HepG2 (cell line): ENCODE results near the gene SOST. TPM values are rescaled to one million over a fixed set of nuclear protein-coding genes. Genes with fewer than 3 reads are reported as not detected.

ENCODE experiments used
- BCLAF1 ChIP-seq: fragments of 450-650 bp; IDR thresholded peaks from 2 replicates; pipeline ENCODE4 v1.6.1; 2017; ENCODE audit warnings: mild to moderate bottlenecking
- BRCA1 ChIP-seq: sonication (generic); formaldehyde crosslinking; IDR thresholded peaks from 2 replicates; pipeline ENCODE4 v1.4.0; 2020; ENCODE audit warnings: missing genetic modification reagents
- CHD2 ChIP-seq: IDR thresholded peaks from 2 replicates; pipeline ENCODE4 v1.6.1; 2011; ENCODE audit warnings: low read depth, low read length, improper control_type of control experiment
- CREB3 ChIP-seq: sonication (generic); formaldehyde crosslinking; IDR thresholded peaks from 2 replicates; pipeline ENCODE4 v1.5.0; 2020; ENCODE audit warnings: missing genetic modification reagents
- KLF12 ChIP-seq: sonication (generic); formaldehyde crosslinking; IDR thresholded peaks from 2 replicates; pipeline ENCODE4 v1.4.0; 2020; ENCODE audit warnings: missing genetic modification reagents, borderline replicate concordance
- MED13 ChIP-seq: sonication (generic); formaldehyde crosslinking; IDR thresholded peaks from 2 replicates; pipeline ENCODE4 v1.5.0; 2020; ENCODE audit warnings: missing genetic modification reagents
- MEIS2 ChIP-seq: sonication (generic); formaldehyde crosslinking; IDR thresholded peaks from 2 replicates; pipeline ENCODE4 v1.9.0; 2021; ENCODE audit warnings: mild to moderate bottlenecking, missing genetic modification reagents
- NFIB ChIP-seq: sonication (generic); formaldehyde crosslinking; IDR thresholded peaks from 2 replicates; pipeline ENCODE4 v1.9.0; 2021; ENCODE audit warnings: missing genetic modification reagents, mild to moderate bottlenecking, borderline replicate concordance
- POLR2G ChIP-seq: fragments of 200-400 bp; formaldehyde crosslinking; IDR thresholded peaks from 2 replicates; pipeline ENCODE4 v1.6.1; 2018; ENCODE audit warnings: mild to moderate bottlenecking, low read depth, low read length, moderate library complexity
- RXRB ChIP-seq: IDR thresholded peaks from 2 replicates; pipeline ENCODE4 v1.6.1; 2016; ENCODE audit warnings: borderline replicate concordance, missing genetic modification reagents, missing compliant biosample characterization
- YY1 ChIP-seq: IDR thresholded peaks from 2 replicates; pipeline ENCODE4 v1.6.1; 2011; ENCODE audit warnings: low read length, low read depth, moderate library complexity, mild to moderate bottlenecking; ENCODE audit not compliant: insufficient read depth, insufficient replicate concordance
- ZFP1 ChIP-seq: IDR thresholded peaks from 2 replicates; pipeline ENCODE4 v1.6.1; 2016
- ZFY ChIP-seq: sonication (generic); formaldehyde crosslinking; IDR thresholded peaks from 2 replicates; pipeline ENCODE4 v1.4.0; 2020; ENCODE audit warnings: missing genetic modification reagents
- ZFYVE20 ChIP-seq: sonication (generic); formaldehyde crosslinking; IDR thresholded peaks from 2 replicates; pipeline ENCODE4 v1.8.0; 2023; ENCODE audit warnings: low read depth, mild to moderate bottlenecking, moderate library complexity, missing genetic modification reagents, borderline replicate concordance
- ZMYM2 ChIP-seq: sonication (generic); formaldehyde crosslinking; IDR thresholded peaks from 2 replicates; pipeline ENCODE4 v1.8.0; 2022; ENCODE audit warnings: mild to moderate bottlenecking, missing genetic modification reagents
- ZNF225 ChIP-seq: sonication (generic); formaldehyde crosslinking; IDR thresholded peaks from 2 replicates; pipeline ENCODE4 v1.4.0; 2020; ENCODE audit warnings: mild to moderate bottlenecking, missing genetic modification reagents
- ZNF264 ChIP-seq: sonication (generic); formaldehyde crosslinking; IDR thresholded peaks from 2 replicates; pipeline ENCODE4 v1.4.0; 2020; ENCODE audit warnings: missing genetic modification reagents
- ZNF382 ChIP-seq: sonication (generic); formaldehyde crosslinking; IDR thresholded peaks from 2 replicates; pipeline ENCODE4 v1.5.0; 2020; ENCODE audit warnings: missing genetic modification reagents, mild to moderate bottlenecking, borderline replicate concordance
- ZNF432 ChIP-seq: sonication (generic); formaldehyde crosslinking; IDR thresholded peaks from 2 replicates; pipeline ENCODE4 v1.5.0; 2020; ENCODE audit warnings: missing genetic modification reagents, mild to moderate bottlenecking, borderline replicate concordance
- ZNF496 ChIP-seq: sonication (generic); formaldehyde crosslinking; IDR thresholded peaks from 2 replicates; pipeline ENCODE4 v1.8.1; 2023; ENCODE audit warnings: mild to moderate bottlenecking, moderate library complexity, missing genetic modification reagents; ENCODE audit not compliant: insufficient replicate concordance
- ZNF609 ChIP-seq: sonication (generic); formaldehyde crosslinking; IDR thresholded peaks from 2 replicates; pipeline ENCODE4 v1.4.0; 2020; ENCODE audit warnings: mild to moderate bottlenecking, missing genetic modification reagents, borderline replicate concordance
- polyA plus RNA-seq, 8 experiments: library from polyadenylated mRNA; depleted of rRNA in 3 of 8; stranded (reverse) in 7 of 8; unstranded in 1 of 8; fragments of >200 nt; fragmentation: Illumina TruSeq in 4 of 8; extraction: Trizol in 4 of 8; gene quantifications; 2 replicates each; pipeline versions ENCODE4 v1.2.1 to v1.2.3, GENCODE V29; 2011 to 2016; ENCODE audit warnings: low read depth in 4 of 8, missing spikeins in 1 of 8, mixed read lengths in 1 of 8; ENCODE audit not compliant: insufficient read depth in 1 of 8
- total RNA-seq, 5 experiments: library from RNA; depleted of rRNA; stranded (reverse); fragments of >200 nt; fragmentation: Illumina TruSeq; extraction: Trizol; gene quantifications; 2 replicates each; pipeline ENCODE4 v1.2.3, GENCODE V29; 2016; ENCODE audit warnings: low read depth in 1 of 5

Gene SOST
- total and polyA plus RNA-seq, 2 of the 13 experiments (the other 11 are each of a cell fraction or from before 2014, with no cell fraction given), result not detected

GRCh38 chr17:43778337-43779144 lies 19.9 kb upstream of the SOST start, which contains the start of gene DUSP3 (continued):
- peak; percentile 39; the same call in 1 of the 2 replicates for TF ChIP-seq BRCA1
- TF ChIP-seq ZNF264, result no peak
- peak; percentile 90 for TF ChIP-seq YY1
- peak; percentile 76 for TF ChIP-seq ZNF225
- no peak for TF ChIP-seq ZNF496
- TF ChIP-seq NFIB (CRISPR knock-in tag), result no peak
- TF ChIP-seq ZNF382 (CRISPR knock-in tag), result no peak
- peak; percentile 87 for TF ChIP-seq ZFY (CRISPR knock-in tag)
- peak; percentile 39; the same call in 1 of the 2 replicates for TF ChIP-seq RXRB (CRISPR knock-in tag)
- TF ChIP-seq MEIS2 (CRISPR knock-in tag), result 0 out of 2 replicates have a peak, but pooled peaks have one; percentile 71
- peak; percentile 93 for TF ChIP-seq POLR2G
- no peak for TF ChIP-seq BCLAF1
- TF ChIP-seq ZNF432 (CRISPR knock-in tag), result no peak
- peak; percentile 51; the same call in 1 of the 2 replicates for TF ChIP-seq MED13
- TF ChIP-seq ZNF609 (CRISPR knock-in tag), result no peak
- TF ChIP-seq CHD2, result peak; percentile 90
- TF ChIP-seq KLF12 (CRISPR knock-in tag), result peak; percentile 91
- TF ChIP-seq ZFYVE20 (CRISPR knock-in tag), result no peak
- TF ChIP-seq ZMYM2 (CRISPR knock-in tag), result no peak
- no peak for TF ChIP-seq ZFP1 (CRISPR knock-in tag)
- TF ChIP-seq CREB3 (CRISPR knock-in tag), result peak; percentile 87; the same call in 1 of the 2 replicates
